Activated CD4-positive, alpha-beta T cell treated with anti-CD3 and anti-CD28 coated beads, Interleukin-10, Interleukin-2, amounts not matched to agents 100 ng/mL and 50 ng/mL, durations not matched to agents 16 hours and 8 hours (primary cell): ENCODE measurements around the gene AURKB.

Source experiments
- DNase-seq: peaks from one replicate; pipeline ENCODE4 v3.0.0-alpha.2; 2020

AURKB gene

DNA sequence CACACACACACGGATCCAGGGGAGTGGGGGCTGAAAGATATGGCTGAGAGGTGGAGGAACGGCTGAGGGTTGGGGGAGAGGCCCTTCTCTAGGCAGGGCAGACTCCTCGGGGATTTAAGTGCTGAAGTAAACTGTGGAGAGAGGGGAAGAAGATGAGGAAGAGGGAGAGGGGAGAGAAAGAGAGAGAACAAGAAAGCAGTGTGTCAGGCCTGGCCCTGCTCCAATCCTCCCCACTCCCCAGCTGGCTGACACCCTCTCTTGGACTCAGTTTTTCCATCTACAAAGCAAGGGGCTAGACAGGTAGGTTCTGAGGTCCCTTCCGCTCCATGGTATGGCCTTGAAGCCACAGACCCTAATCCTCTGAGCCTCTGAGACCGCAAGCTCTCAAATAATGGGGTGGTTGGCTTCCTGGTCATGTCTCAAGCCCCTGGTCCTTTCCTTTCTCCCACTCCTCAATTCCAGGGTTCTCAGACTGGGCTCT lies 49.6 kb downstream of the AURKB start:
- DNase-seq, result no peak

DNA sequence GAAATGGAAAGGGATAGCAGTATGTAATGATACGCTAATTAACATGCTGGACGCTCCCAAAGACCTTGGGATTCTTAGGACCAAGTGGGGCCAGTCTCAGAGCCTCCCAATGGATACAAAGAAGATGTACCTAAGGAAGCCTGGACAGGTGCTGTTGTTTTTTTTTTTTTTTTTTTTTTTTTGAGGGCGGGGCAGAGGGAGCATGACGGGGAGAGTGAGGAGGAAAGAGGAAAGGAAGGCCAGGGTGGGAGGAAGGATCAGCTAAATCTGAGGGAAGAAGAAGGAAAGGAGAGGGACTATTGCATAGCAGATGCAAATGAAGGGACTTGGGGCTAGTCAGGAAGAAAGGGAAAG lies 50.2 kb downstream of the AURKB start:
- no peak for DNase-seq

DNA sequence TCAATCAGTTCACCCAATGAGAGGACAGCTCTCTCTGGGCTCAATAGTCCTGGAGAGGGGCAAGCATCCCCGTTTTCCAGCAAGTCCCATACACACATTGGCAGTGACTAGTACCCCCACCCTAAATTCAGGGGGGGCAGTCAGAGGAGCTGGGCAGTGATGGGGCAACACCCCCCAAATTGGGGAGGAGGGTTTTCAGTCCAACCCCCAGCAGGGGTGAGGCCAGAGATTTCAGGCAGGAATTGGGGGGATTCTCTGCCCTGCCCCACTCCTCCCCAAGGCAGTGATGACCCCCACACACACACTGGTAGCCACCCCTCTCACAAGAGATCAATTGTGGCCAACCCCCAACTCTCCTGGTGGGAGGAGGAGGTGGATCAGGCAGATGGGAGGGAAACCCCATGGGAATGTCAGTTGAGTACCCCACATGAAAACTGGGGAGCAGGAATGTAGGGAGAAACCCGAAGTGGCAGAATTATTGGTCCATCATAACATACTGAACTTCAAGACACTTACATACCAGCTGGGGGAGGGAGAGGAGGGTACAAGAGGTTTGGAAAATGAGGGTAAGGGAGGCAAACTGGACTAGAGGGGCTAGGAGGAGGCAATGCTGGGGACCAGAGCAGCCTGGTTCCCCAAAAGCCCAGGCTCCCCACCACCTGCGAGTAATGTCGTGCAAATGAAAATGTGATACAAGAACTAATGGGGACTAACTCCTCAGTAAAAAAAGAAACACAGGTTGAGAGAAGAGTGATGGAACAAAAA lies 50.7 kb downstream of the AURKB start:
- DNase-seq, result no peak

DNA sequence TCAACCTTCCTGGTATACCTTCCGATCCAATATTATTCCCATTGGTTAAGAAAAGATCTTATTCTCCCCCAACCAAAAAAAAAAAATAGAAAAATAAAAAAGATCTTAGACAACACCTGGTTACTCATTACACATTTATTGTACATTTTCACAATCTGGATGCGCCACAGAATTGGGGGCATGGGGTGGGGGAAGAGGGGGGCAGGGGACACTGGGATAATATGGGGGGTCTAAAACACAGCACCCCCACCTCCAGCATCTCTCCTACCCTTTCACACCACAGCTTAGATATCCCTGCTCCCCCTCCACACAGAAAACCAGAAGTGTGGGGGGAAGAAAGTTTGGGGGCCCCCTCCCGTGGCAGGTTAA lies 51.4 kb downstream of the AURKB start:
- no peak for DNase-seq

DNA sequence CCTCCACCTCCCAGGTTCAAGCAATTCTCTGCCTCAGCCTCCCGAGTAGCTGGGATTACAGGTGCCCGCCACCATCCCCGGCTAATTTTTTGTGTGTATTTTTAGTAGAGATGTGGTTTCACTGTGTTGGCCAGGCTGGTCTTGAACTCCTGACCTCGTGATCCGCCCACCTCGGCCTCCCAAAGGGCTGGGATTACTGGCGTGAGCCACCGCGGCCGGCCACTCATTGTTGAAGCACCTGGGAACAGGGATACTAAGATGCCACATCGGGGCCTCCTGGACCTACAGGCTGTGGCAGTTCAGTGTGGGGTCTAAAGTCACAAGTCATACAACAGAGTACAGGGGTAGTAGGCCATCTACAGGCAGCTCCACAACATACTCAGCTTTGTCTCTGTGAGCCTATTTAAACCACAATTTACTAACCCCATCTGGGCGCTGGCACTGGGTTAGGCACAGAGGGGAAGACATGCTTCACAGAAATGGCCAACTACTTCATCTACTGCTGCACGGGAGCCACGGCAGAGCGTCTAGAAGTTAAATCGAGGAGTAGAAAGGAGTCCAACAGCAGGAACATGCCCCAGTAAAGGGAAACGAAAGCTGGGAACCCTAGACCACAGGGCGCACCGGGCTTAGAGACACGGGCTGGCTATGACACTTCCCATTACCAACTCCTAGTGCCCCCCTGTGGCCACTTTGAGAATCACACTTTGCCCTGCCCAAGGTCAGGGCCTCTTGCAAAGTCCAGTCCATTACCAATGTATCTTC lies 51.9 kb downstream of the AURKB start:
- DNase-seq, result peak; percentile 91

DNA sequence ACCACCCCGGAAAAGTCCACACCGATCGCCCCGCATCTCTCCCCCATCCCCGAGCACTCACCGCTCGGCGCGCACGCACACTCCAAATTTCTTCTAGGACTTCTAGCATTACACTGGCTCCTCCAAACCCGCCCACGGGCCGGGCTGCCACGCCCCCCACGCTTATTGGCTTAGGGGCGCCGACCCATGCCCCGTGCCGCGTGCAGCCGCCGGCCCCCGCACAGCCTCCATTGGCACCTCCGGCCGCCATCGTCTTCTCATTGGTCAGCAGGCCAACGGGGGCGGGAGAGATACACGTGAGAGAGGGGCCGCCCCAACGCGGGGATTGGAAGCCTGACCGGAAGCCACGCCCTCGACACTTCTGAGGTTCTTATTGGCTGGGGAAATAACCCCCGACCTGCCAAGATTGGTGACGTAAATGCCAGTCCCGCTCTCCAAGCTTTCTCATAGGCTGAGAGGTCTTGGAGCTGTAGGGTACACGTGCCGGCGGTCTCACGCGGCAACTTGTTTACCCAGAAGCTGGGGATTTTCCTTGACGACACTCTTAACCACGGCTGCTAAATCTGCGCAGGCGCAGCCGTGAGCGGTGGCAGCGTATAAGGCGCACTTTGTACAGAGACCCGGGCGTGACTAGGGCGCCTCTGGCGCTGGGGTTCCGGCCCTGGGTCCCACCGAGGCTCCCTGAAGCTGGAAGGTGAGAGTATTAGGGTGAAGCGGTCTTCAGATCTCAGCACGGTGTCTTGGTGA lies 54.0 kb downstream of the AURKB start:
- peak; percentile 100 for DNase-seq

DNA sequence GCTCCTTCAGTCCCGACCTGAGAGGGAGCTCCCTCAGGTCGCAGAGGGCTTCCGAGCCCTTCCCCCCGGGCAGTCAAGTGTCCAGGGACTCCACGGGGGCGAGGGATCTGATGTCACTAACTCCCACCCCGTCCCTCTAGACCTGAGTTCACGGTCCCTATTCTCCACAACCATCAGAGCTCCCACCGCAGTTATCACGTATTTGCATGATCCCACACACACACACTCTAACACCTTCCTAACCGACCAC lies 54.5 kb downstream of the AURKB start:
- DNase-seq, result no peak

DNA sequence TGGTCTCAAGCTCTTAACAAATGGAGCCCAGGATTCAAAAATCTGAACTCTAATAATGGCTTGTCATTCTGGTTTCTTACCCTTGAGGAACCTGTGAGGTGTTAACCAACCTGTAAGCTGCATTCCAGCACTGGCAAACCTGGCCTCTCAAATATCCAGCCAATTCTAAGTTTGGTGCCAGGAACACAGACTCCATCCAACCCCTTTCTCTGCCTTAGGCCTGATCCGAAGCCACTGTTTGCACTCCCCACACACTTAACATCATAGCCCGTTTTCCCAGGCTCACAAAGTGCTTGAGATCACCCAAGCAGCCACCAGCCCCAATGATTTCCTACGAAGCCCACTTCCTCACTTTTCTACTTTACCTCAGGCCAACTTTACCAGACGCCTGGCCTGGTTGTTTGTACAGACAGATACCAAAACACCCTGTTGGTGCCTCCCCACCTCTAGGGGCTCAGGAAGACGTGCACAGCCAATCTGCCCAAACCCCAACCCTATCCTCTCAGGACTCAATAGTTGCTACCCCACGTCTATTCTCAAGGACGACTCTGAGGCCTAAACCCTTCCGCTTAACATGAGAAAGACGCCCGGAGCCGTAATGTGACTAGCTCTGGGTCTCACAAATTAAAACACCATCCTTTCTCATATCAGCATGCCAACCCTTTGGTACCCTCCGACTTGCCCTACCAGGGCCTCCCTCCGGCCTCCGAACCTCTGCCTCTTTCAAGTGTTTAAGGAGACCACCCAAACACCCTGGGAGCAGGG lies 55.0 kb downstream of the AURKB start:
- no peak for DNase-seq
